ENCODE data around the gene NACA2.
"Not testable (repeated sequence)": the region's sequence is repeated elsewhere in the genome, so short reads cannot be mapped to it uniquely, and the experiment has no call there.

NACA2 gene

DNA sequence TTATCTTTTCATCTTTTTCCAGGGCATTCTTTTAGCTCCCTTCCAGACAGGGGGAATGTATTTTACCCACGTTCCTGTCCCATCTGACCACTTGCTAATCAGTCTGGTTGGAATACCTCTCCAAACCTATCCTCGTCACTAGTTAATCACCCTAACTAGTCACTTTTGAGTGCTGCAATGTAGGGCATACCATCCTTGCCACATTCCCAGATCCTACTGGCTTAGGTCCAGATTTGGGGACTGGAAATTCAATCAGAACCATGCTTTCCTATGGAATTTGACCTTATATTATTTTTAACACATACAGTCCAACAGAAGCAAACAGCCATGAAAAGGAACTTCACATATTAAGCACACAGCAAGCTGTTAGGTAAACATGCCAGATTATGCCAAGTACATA, 29.7 kb downstream of the NACA2 start:
- DNase-seq (ENCODE audit: low spot score) = no peak
- TF ChIP-seq, protein P1, sequence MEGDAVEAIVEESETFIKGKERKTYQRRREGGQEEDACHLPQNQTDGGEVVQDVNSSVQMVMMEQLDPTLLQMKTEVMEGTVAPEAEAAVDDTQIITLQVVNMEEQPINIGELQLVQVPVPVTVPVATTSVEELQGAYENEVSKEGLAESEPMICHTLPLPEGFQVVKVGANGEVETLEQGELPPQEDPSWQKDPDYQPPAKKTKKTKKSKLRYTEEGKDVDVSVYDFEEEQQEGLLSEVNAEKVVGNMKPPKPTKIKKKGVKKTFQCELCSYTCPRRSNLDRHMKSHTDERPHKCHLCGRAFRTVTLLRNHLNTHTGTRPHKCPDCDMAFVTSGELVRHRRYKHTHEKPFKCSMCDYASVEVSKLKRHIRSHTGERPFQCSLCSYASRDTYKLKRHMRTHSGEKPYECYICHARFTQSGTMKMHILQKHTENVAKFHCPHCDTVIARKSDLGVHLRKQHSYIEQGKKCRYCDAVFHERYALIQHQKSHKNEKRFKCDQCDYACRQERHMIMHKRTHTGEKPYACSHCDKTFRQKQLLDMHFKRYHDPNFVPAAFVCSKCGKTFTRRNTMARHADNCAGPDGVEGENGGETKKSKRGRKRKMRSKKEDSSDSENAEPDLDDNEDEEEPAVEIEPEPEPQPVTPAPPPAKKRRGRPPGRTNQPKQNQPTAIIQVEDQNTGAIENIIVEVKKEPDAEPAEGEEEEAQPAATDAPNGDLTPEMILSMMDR (IDR thresholded peaks at IDR 0.05; ENCODE audit: extremely low read depth, missing control alignments) = no peak

DNA sequence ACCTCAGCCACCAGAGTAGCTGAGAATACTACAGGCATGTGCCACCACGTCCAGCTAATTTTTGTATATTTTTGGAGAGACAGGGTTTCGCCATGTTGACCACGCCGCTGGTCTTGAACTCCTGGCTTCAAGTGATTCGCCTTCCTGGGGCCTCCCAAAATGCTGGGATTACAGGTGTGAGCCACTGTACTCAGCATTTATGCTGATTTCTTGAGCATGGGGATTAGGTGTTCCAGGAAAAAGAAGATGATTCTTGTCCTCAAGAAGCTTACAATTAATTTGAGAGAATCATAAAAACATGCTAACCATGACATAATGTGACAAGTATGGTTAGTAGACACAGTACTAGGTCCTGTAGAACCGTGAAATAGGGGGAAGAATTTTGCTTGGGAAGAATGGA, 30.9 kb downstream of the NACA2 start:
- TF ChIP-seq, protein P1 (IDR thresholded peaks at IDR 0.05; ENCODE audit: extremely low read depth, missing control alignments) = no peak
- DNase-seq (ENCODE audit: low spot score) = no peak

DNA sequence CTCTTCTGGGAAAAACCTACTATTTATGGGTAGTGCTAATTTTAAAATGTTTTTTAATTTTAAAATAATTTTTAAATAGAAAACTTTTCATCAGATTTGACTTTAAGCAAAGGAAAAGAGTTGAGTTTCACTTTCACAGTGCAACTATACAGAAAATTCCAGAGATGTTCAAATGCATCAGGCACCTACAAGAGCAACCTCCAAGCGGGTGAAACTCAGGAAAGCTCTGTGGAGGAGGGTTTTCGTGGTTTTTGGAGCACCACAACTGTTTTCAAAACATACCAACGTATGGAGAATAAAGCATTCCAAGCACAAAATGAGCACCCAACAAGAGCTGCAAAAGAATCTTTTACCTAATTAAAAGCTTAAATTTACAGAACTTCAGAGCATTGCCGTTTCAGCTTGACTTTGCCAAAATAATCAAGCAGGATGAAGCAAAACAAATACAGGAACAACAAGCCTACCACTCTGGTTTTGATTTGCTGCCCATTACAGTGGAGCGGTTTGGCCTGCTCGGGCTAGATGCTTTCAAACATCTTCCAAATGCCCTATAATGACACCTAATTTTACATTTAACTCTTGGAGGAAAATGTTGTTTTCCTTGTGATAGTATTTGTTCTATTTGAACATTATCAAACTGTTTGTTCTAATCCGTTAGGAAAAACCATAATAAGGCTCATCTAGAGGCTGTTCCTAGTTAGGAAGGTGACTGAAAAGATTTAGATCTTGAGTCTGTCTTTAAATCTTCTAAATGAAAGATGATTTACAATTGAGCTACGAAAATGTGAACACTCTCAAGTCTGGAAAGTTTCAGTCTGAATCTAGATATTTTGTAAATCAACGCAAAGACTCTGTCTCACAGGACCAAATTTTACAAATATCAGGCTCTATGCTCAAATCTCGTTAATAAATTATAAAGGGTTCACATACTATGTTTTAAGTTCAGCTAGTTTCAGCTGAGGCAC, 34.5 kb downstream of the NACA2 start:
- DNase-seq (ENCODE audit: low spot score) = no peak
- TF ChIP-seq, protein P1 (IDR thresholded peaks at IDR 0.05; ENCODE audit: extremely low read depth, missing control alignments) = no peak

DNA sequence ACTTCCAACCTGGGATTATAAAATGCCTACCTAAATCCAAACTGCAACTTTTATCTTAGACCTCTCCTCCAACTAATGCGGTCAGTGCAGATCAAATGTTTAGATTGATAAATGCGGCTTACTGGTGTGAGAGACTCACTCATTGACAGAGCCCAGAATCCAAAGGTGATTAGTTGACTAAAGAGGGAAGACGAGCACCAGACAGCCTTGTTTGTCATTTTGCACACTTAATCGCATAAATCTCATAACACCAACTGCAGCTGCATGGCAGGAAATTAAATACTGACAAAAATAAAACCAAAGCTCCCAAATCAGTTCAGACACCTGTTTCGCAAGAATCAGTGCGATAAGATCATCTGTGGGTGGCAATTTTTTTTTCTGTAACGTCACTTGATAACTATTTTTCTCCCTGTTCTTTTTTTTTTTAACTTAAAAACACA, 35.9 kb downstream of the NACA2 start:
- TF ChIP-seq, protein P1 (IDR thresholded peaks at IDR 0.05; ENCODE audit: extremely low read depth, missing control alignments) = no peak
- no peak for DNase-seq (ENCODE audit: low spot score)

DNA sequence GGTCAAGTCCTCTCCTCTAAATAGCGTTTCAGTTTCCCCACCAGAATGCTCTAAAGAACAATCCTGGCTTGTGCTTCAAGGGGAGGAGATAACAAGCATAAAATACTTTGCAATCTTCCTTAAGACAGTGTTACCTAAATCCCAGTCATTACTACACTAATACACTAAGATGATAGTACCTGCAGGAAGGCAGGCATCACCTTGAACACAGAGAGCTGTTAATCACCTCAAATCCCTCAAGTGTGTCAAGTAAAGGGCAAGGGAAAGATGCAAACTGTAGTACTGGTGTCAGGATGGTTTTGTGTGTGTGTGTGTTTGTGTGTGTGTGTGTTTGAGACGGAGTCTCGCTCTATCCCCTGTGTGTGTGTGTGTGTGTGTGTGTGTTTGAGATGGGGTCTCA, 36.8 kb downstream of the NACA2 start:
- TF ChIP-seq, protein P1 (IDR thresholded peaks at IDR 0.05; ENCODE audit: extremely low read depth, missing control alignments) = no peak
- DNase-seq (ENCODE audit: low spot score) = no peak

DNA sequence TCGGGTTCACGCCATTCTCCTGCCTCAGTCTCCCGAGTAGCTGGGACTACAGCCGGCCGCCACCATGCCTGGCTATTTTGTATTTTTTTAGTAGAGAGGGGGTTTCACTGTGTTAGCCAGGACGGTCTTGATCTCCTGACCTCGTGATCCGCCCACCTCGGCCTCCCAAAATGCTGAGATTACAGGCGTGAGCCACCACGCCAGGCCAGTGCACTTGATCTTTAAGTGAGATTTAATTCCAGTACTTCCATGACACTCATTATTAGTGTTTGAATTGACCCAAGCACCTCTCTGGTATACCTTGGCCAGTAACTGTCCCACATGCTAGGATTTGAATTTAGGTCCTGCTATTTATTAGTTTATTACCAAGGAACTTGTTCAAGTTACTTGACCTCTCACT, 38.5 kb downstream of the NACA2 start:
- not testable (repeated sequence) for DNase-seq (ENCODE audit: low spot score)

DNA sequence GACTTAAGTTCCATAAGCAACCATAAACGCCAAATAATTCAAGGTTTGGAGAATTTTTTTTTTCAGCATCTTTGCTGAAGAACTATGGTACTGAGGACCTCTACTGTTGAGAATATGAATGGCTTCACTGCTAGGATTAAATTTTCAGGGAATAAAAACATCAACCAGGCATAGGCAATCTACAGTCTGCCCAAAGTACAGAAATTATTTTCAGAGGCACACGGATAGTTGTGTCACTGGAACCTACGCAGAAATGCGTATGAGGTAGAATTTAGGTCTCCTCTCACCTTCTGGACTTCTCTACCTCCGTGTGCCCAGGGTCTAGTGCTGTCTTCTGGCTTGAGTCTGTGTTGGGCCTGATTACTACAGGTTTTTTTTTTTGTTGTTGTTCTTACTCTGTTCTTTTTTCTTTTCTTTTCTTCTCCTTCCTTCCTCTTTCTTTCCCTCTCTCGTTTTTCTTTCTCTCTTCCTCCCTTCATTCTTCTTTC, 39.7 kb downstream of the NACA2 start:
- peak; percentile 44 for DNase-seq (ENCODE audit: low spot score)
- TF ChIP-seq, protein P1 (IDR thresholded peaks at IDR 0.05; ENCODE audit: extremely low read depth, missing control alignments) = peak; percentile 27

Data from GM20000 (cell line).